Measurements from ENCODE around the gene WWOX.

GRCh38 chr16:79050063-79050462 is 950.6 kb downstream of the WWOX start:
- TF ChIP-seq POLR2A (IDR thresholded peaks at IDR 0.05), result no peak
- no peak for TF ChIP-seq CTCF (IDR thresholded peaks at IDR 0.05)

Data from thyroid gland (tissue), 4 donors.